ENCODE results near the gene IPO4. TPM values are rescaled to one million over a fixed set of nuclear protein-coding genes. Genes with fewer than 3 reads are reported as not detected.
"Not testable (repeated sequence)": the region's sequence is repeated elsewhere in the genome, so short reads cannot be mapped to it uniquely, and the experiment has no call there.

Gene IPO4
- total and polyA plus RNA-seq, 2 experiments from 2014 or later: 32.0 to 34.5 TPM

DNA sequence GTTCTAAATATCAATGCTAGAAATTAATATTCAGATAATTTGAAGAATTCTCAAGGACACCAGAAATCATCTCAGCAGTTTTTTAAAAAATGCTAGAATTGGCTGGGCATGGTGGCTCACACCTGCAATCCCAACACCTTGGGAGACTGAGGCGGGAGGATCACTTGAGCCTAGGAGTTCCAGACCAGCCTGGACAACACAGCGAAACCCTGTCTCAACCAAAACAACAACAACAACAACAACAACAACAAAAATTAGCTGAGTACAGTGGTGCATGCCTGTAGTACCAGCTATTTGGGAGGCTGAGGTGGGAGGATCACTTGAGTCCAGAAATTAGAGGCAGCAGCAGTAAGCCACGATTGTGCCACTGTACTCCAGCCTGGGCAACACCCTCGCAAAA is 30.5 kb upstream of the IPO4 start:
- no peak overlapping the region for H3K4me3 ChIP-seq
- H3K4me1 ChIP-seq (ENCODE audit: low read depth): no peaks in the 10 kb centered on the region
- H3K36me3 ChIP-seq: no peaks in the 10 kb centered on the region
- H3K27ac ChIP-seq: no peak overlapping the region
- H3K27me3 ChIP-seq: no peaks in the 10 kb centered on the region
- H3K9me3 ChIP-seq (ENCODE audit: low read depth): no peaks in the 10 kb centered on the region
- DNase-seq (ENCODE audit: low read depth in 1 of 2, low spot score in 1 of 2): no peak
- TF ChIP-seq, protein P1, sequence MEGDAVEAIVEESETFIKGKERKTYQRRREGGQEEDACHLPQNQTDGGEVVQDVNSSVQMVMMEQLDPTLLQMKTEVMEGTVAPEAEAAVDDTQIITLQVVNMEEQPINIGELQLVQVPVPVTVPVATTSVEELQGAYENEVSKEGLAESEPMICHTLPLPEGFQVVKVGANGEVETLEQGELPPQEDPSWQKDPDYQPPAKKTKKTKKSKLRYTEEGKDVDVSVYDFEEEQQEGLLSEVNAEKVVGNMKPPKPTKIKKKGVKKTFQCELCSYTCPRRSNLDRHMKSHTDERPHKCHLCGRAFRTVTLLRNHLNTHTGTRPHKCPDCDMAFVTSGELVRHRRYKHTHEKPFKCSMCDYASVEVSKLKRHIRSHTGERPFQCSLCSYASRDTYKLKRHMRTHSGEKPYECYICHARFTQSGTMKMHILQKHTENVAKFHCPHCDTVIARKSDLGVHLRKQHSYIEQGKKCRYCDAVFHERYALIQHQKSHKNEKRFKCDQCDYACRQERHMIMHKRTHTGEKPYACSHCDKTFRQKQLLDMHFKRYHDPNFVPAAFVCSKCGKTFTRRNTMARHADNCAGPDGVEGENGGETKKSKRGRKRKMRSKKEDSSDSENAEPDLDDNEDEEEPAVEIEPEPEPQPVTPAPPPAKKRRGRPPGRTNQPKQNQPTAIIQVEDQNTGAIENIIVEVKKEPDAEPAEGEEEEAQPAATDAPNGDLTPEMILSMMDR (IDR thresholded peaks at IDR 0.05; ENCODE audit: low read depth, low read length): no peak

DNA sequence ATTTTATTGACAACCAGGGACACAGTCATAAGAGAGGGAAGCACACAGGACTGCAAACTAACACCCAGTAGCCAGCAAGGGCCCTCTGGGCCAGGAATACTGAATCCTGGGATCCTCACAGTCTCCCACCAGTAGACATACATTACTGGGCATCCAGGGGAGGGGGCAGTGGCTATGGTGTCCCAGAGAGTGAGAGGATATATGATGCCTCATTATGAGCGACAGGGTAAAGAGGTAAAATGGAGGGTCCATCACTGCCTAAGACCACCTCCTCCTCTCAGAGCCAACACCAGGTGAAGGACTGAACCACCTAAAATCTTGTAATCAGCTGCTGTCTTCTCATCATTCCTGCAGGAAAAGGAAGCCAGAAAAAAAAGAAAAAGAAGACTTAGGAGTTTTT is 28.3 kb upstream of the IPO4 start:
- DNase-seq (ENCODE audit: low read depth in 1 of 2, low spot score in 1 of 2); H3K27me3 ChIP-seq; H3K4me3 ChIP-seq; H3K9me3 ChIP-seq (ENCODE audit: low read depth); H3K36me3 ChIP-seq; H3K4me1 ChIP-seq (ENCODE audit: low read depth); H3K27ac ChIP-seq: not testable (repeated sequence)

GRCh38 chr14:24216345-24216699 is 27.7 kb upstream of the IPO4 start:
- Histone ChIP-seq H3K9me3 (ENCODE audit: low read depth) (no peaks in the 10 kb centered on the region), H3K27me3 (no peaks in the 10 kb centered on the region), H3K36me3 (no peaks in the 10 kb centered on the region), H3K4me1 (ENCODE audit: low read depth) (no peaks in the 10 kb centered on the region), H3K4me3 (no peak overlapping the region), H3K27ac (no peak overlapping the region)
- DNase-seq (ENCODE audit: low read depth in 1 of 2, low spot score in 1 of 2): no peak
- TF ChIP-seq, protein P1 (IDR thresholded peaks at IDR 0.05; ENCODE audit: low read depth, low read length): no peak

- Histone ChIP-seq H3K9me3 (ENCODE audit: low read depth) (no peaks in the 10 kb centered on the region), H3K4me1 (ENCODE audit: low read depth) (no peaks in the 10 kb centered on the region), H3K27ac (peak within 1 kb of the TSS; percentile 75), H3K4me3 (peak within 1 kb of the TSS; percentile 84), H3K27me3 (no peaks in the 10 kb centered on the region), H3K36me3 (peaks cover under 1% of the 10 kb centered on the region)
- TF ChIP-seq, protein P1 (IDR thresholded peaks at IDR 0.05; ENCODE audit: low read depth, low read length): peak; percentile 57
- peak; percentile 88 to 89 for DNase-seq (ENCODE audit: low read depth in 1 of 2, low spot score in 1 of 2)
Observed at GRCh38 chr14:24215495-24216344, 27.1 kb upstream of the IPO4 start, which contains the start of gene MDP1. Gene MDP1, minus strand, starts transcription at chr14:24216066. Its CDS starts 111 bp downstream, at chr14:24215955.

GRCh38 chr14:24213866-24214662 is 25.4 kb upstream of the IPO4 start:
- Histone ChIP-seq H3K4me3 (no peak overlapping the region), H3K4me1 (ENCODE audit: low read depth) (no peaks in the 10 kb centered on the region), H3K36me3 (peaks cover 8% of the 10 kb centered on the region), H3K9me3 (ENCODE audit: low read depth) (no peaks in the 10 kb centered on the region), H3K27ac (peak overlapping the region; percentile 76), H3K27me3 (no peaks in the 10 kb centered on the region)
- no peak for DNase-seq (ENCODE audit: low read depth in 1 of 2, low spot score in 1 of 2)
- TF ChIP-seq, protein P1 (IDR thresholded peaks at IDR 0.05; ENCODE audit: low read depth, low read length): no peak
